Stomach smooth muscle (tissue), 2 donors: ENCODE data around the gene TIMM9.
"Not testable (repeated sequence)": the region's sequence is repeated elsewhere in the genome, so short reads cannot be mapped to it uniquely, and the experiment has no call there.

Experiments
- H3K27ac ChIP-seq: one replicate; pipeline ENCODE4 v1.7.0; 2013; ENCODE audit warnings: mild to moderate bottlenecking, low read length, inconsistent platforms
- H3K27me3 ChIP-seq, 2 donors: one replicate each; pipeline ENCODE4 v1.7.0; 2013; ENCODE audit warnings: low read length in 2 of 2; ENCODE audit not compliant: insufficient read depth in 2 of 2, control insufficient read depth in 1 of 2
- H3K36me3 ChIP-seq, 2 donors: one replicate each; pipeline ENCODE4 v1.7.0; 2013; ENCODE audit warnings: low read length in 2 of 2; ENCODE audit not compliant: control insufficient read depth in 2 of 2, insufficient read depth in 2 of 2
- H3K4me1 ChIP-seq: one replicate; pipeline ENCODE4 v1.7.0; 2013; ENCODE audit warnings: low read length; ENCODE audit not compliant: control insufficient read depth, insufficient read depth
- H3K4me3 ChIP-seq, 2 donors: one replicate each; pipeline ENCODE4 v1.7.0; 2013; ENCODE audit warnings: low read length in 2 of 2
- H3K9ac ChIP-seq, 2 donors: one replicate each; pipeline ENCODE4 v1.7.0; 2013; ENCODE audit warnings: low read length in 2 of 2, mild to moderate bottlenecking in 1 of 2
- H3K9me3 ChIP-seq, 2 donors: one replicate each; pipeline ENCODE4 v1.7.0; 2013; ENCODE audit warnings: low read length in 2 of 2; ENCODE audit not compliant: control insufficient read depth in 2 of 2
- donor health status: healthy.
- donor health status: Pancreatic carcinoma.

TIMM9 gene

DNA sequence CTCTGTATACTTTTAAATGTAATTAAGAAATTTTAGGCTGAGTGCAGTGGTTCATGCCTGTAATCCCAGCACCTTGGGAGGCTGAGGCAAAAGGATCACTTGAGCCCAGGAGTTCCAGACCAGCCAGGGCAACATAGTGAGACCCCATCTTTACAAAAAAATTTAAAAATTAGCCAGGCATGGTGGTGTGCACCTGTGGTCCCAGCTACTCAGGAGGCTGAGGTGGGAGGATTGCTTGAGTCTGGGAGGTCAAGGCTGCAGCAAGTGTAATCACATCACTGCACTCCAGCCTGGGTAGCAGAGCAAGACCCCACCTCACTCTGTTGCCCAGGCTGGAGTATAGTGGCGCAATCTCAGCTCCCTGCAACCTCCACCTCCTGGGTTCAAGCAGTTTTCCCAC is 65.1 kb downstream of the TIMM9 start:
- peaks cover 18 to 38% of the 10 kb centered on the region in 2 donors for H3K36me3 ChIP-seq
- not testable (repeated sequence) for H3K9ac ChIP-seq, H3K27me3 ChIP-seq, H3K4me1 ChIP-seq, H3K27ac ChIP-seq, H3K4me3 ChIP-seq, H3K9me3 ChIP-seq
